H1 (cell line): ENCODE results near the gene GRIP1. TPM values are rescaled to one million over a fixed set of nuclear protein-coding genes. Genes with fewer than 3 reads are reported as not detected.

Source experiments
- CTCF ChIA-PET: fragments of 300-600 bp; sonication (Branson Sonifier 250); formaldehyde crosslinking; loops from one replicate; lab custom pipeline; 2021; ENCODE audit not compliant: partially characterized antibody; lab: Charles Lee
- POLR2A ChIA-PET: fragments of 300-600 bp; sonication (Branson Sonifier 250); formaldehyde crosslinking; loops from one replicate; lab custom pipeline; 2021; ENCODE audit warnings: inconsistent platforms; ENCODE audit not compliant: partially characterized antibody; lab: Charles Lee
- DNase-seq, 2 experiments: peaks; one replicate each; pipeline versions ENCODE4 v3.0.0 to v3.0.0-alpha.2; 2010 to 2022; ENCODE audit warnings: low spot score in 2 of 2, low read depth in 1 of 2, mixed read lengths in 1 of 2
- FAIRE-seq: peaks from 2 replicates; lab custom pipeline; 2011; peaks lifted over from hg19 to GRCh38; lab: Jason Lieb, UNC
- H2AFZ ChIP-seq: 2 replicates; pipeline ENCODE4 v1.8.1; 2012; ENCODE audit warnings: low read length, inconsistent platforms
- H2AK5ac ChIP-seq: 2 replicates; pipeline ENCODE4 v1.6.1; 2013; ENCODE audit warnings: low read depth, low read length
- H2BK120ac ChIP-seq: replicated peaks from 2 replicates; pipeline ENCODE3; 2013; ENCODE audit warnings: low read depth, low read length, inconsistent platforms
- H2BK12ac ChIP-seq: 2 replicates; pipeline ENCODE4 v1.6.1; 2013; ENCODE audit warnings: low read depth, low read length
- H2BK15ac ChIP-seq: 2 replicates; pipeline ENCODE4 v1.6.1; 2013; ENCODE audit warnings: low read length
- H2BK20ac ChIP-seq: 2 replicates; pipeline ENCODE4 v1.6.1; 2013; ENCODE audit warnings: low read length
- H2BK5ac ChIP-seq: 2 replicates; pipeline ENCODE4 v1.6.1; 2013; ENCODE audit warnings: low read depth, low read length
- H3K14ac ChIP-seq: 2 replicates; pipeline ENCODE4 v1.6.1; 2013; ENCODE audit warnings: inconsistent platforms; ENCODE audit not compliant: insufficient read length
- H3K18ac ChIP-seq: 2 replicates; pipeline ENCODE4 v1.6.1; 2013; ENCODE audit warnings: low read length; ENCODE audit errors: extremely low read depth
- H3K23ac ChIP-seq: 2 replicates; pipeline ENCODE4 v1.6.1; 2013; ENCODE audit warnings: inconsistent platforms; ENCODE audit not compliant: insufficient read length
- H3K23me2 ChIP-seq: 2 replicates; pipeline ENCODE4 v1.6.1; 2013; ENCODE audit warnings: low read depth, low read length
- H3K27ac ChIP-seq: 2 replicates; pipeline ENCODE4 v1.6.1; 2011; ENCODE audit warnings: low read depth, low read length, inconsistent platforms
- H3K27me3 ChIP-seq, 4 experiments: replicated peaks in 1 of 4; 1 replicate in 1 of 4; 2 replicates in 3 of 4; pipeline versions ENCODE4 v1.6.1 to v1.8.1; 2011 to 2013; ENCODE audit warnings: low read length in 3 of 4, mild to moderate bottlenecking in 3 of 4, inconsistent platforms in 2 of 4, mixed read lengths in 2 of 4, moderate library complexity in 1 of 4; ENCODE audit not compliant: control insufficient read depth in 3 of 4, insufficient read depth in 3 of 4; ENCODE audit errors: extremely low read depth in 1 of 4
- H3K36me3 ChIP-seq, 4 experiments: 2 replicates each; pipeline versions ENCODE4 v1.6.1 to v1.8.1; 2011 to 2013; ENCODE audit warnings: mild to moderate bottlenecking in 4 of 4, low read length in 3 of 4, moderate library complexity in 2 of 4, control low read depth in 1 of 4, inconsistent platforms in 1 of 4; ENCODE audit not compliant: insufficient read depth in 4 of 4, control insufficient read depth in 2 of 4
- H3K4ac ChIP-seq: replicated peaks from 2 replicates; pipeline ENCODE3; 2013; ENCODE audit warnings: low read length, low read depth, mixed read lengths, inconsistent platforms; ENCODE audit not compliant: insufficient read length
- H3K4me1 ChIP-seq, 4 experiments: replicated peaks in 1 of 4; 1 replicate in 1 of 4; 2 replicates in 3 of 4; pipeline versions ENCODE4 v1.6.1 to v1.8.1; 2011 to 2013; ENCODE audit warnings: low read length in 3 of 4, inconsistent platforms in 2 of 4, mixed read lengths in 1 of 4; ENCODE audit not compliant: insufficient read depth in 4 of 4, control insufficient read depth in 3 of 4
- H3K4me2 ChIP-seq, 2 experiments: 2 replicates each; pipeline versions ENCODE4 v1.6.1 to v1.8.1; 2011 to 2013; ENCODE audit warnings: low read depth in 2 of 2, low read length in 2 of 2, control low read depth in 1 of 2, inconsistent platforms in 1 of 2, mild to moderate bottlenecking in 1 of 2; ENCODE audit not compliant: insufficient read depth in 1 of 2
- H3K4me3 ChIP-seq, 4 experiments: fragments of 200-600, 300-600 bp in 1 of 4; sonication (generic), shearing (Covaris generic), sonication (Bioruptor Twin) in 1 of 4; 2 replicates each; pipeline versions ENCODE4 v1.5.1 to v1.8.1; 2011 to 2016; ENCODE audit warnings: low read length in 4 of 4, low read depth in 3 of 4, control low read depth in 2 of 4, inconsistent platforms in 2 of 4, mild to moderate bottlenecking in 2 of 4, mixed read lengths in 1 of 4, moderate library complexity in 1 of 4; ENCODE audit not compliant: insufficient read depth in 2 of 4; ENCODE audit errors: extremely low read depth in 1 of 4
- H3K56ac ChIP-seq: replicated peaks from 2 replicates; pipeline ENCODE3; 2013; ENCODE audit warnings: low read depth, mild to moderate bottlenecking, mixed read lengths, low read length, inconsistent platforms; ENCODE audit not compliant: insufficient read length
- H3K79me1 ChIP-seq: 2 replicates; pipeline ENCODE4 v1.6.1; 2013; ENCODE audit warnings: low read depth, low read length, control low read depth
- H3K79me2 ChIP-seq, 2 experiments: 2 replicates each; pipeline versions ENCODE4 v1.6.1 to v1.8.1; 2012 to 2013; ENCODE audit warnings: low read length in 2 of 2, mild to moderate bottlenecking in 2 of 2, inconsistent platforms in 1 of 2; ENCODE audit not compliant: insufficient read depth in 2 of 2, control insufficient read depth in 1 of 2
- H3K9ac ChIP-seq, 4 experiments: replicated peaks in 1 of 4; 1 replicate in 1 of 4; 2 replicates in 3 of 4; pipeline versions ENCODE4 v1.6.1 to v1.8.1; 2011 to 2013; ENCODE audit warnings: low read depth in 3 of 4, low read length in 3 of 4, control low read depth in 2 of 4, mild to moderate bottlenecking in 2 of 4, moderate library complexity in 2 of 4, inconsistent platforms in 1 of 4; ENCODE audit errors: extremely low read depth in 1 of 4
- H3K9me3 ChIP-seq, 2 experiments: 2 replicates each; pipeline versions ENCODE4 v1.6.1 to v1.8.1; 2012 to 2013; ENCODE audit warnings: mild to moderate bottlenecking in 2 of 2, moderate library complexity in 2 of 2, control low read depth in 1 of 2, inconsistent platforms in 1 of 2, low read depth in 1 of 2, low read length in 1 of 2, mixed read lengths in 1 of 2; ENCODE audit not compliant: insufficient read depth in 2 of 2
- H4K20me1 ChIP-seq, 2 experiments: replicated peaks in 1 of 2; 2 replicates each; pipeline versions ENCODE3 to v1.8.1; 2011 to 2013; ENCODE audit warnings: inconsistent platforms in 2 of 2, low read length in 2 of 2, mild to moderate bottlenecking in 1 of 2; ENCODE audit not compliant: insufficient read depth in 2 of 2, control insufficient read depth in 1 of 2
- H4K5ac ChIP-seq: 2 replicates; pipeline ENCODE4 v1.6.1; 2013; ENCODE audit warnings: low read length, low read depth, mixed read lengths, inconsistent platforms; ENCODE audit not compliant: insufficient read length
- H4K8ac ChIP-seq: 2 replicates; pipeline ENCODE4 v1.8.0; 2013; ENCODE audit warnings: mild to moderate bottlenecking, moderate library complexity, low read length, inconsistent platforms; ENCODE audit not compliant: insufficient read depth; ENCODE audit errors: extremely low read depth
- H4K91ac ChIP-seq: replicated peaks from 2 replicates; pipeline ENCODE3; 2013; ENCODE audit warnings: low read length, mixed read lengths, inconsistent platforms; ENCODE audit not compliant: insufficient read length
- RFX5 ChIP-seq: IDR thresholded peaks from 2 replicates; pipeline ENCODE4 v1.6.1; 2011; ENCODE audit warnings: low read depth, low read length, improper control_type of control experiment, borderline replicate concordance
- RXRA ChIP-seq: IDR thresholded peaks from 2 replicates; pipeline ENCODE4 v1.6.1; 2011; ENCODE audit warnings: low read depth, mild to moderate bottlenecking, low read length, moderate library complexity; ENCODE audit not compliant: insufficient read depth
- SIN3A ChIP-seq, 2 experiments: IDR thresholded peaks in 1 of 2; conservative IDR thresholded peaks in 1 of 2; 2 replicates each; pipeline ENCODE4 v1.6.1; 2011 to 2012; ENCODE audit warnings: low read length in 2 of 2, improper control_type of control experiment in 1 of 2, low read depth in 1 of 2, mild to moderate bottlenecking in 1 of 2
- TBP ChIP-seq: IDR thresholded peaks from 2 replicates; pipeline ENCODE4 v1.6.1; 2011; ENCODE audit warnings: low read depth, low read length, improper control_type of control experiment
- TEAD4 ChIP-seq: IDR thresholded peaks from 2 replicates; pipeline ENCODE4 v1.6.1; 2012; ENCODE audit warnings: low read depth, low read length, inconsistent platforms, mixed read lengths
- WGBS, 2 experiments: shearing (Covaris generic) in 1 of 2; methylation state at CpG; one replicate each; pipeline versions ENCODE4 v1.1.6 to v1.1.7; 2013 to 2015; ENCODE audit warnings: low lambda C conversion rate in 2 of 2, mixed read lengths in 2 of 2, inconsistent platforms in 1 of 2, low coverage in 1 of 2, missing lambda C conversion rate in 1 of 2; ENCODE audit not compliant: insufficient replicate concordance in 2 of 2, insufficient coverage in 1 of 2, insufficient read length in 1 of 2; ENCODE audit errors: extremely low coverage in 1 of 2, missing lambda C conversion rate in 1 of 2; 5-methylcytosine and 5-hydroxymethylcytosine counted together
- polyA plus RNA-seq, 7 experiments: library from polyadenylated mRNA; depleted of rRNA in 3 of 7; stranded (reverse) in 5 of 7; unstranded in 2 of 7; fragments of >200 nt in 5 of 7; fragments of 200-250 nt in 2 of 7; gene quantifications; 1 replicate in 5 of 7; 2 replicates in 1 of 7; 4 replicates in 1 of 7; pipeline versions ENCODE4 v1.2.1 to v1.2.3, GENCODE V29; 2011 to 2013; ENCODE audit warnings: missing spikeins in 2 of 7, mixed read lengths in 2 of 7
- total RNA-seq: library from RNA; stranded (reverse); fragmentation: NEBNext Ultra II Directional; extraction: Animal tissue kit (Norgen Biotek cat#: 25700); gene quantifications from 2 replicates; pipeline ENCODE4 v1.2.1, GENCODE V29; 2021

GRIP1 gene
- total and polyA plus RNA-seq, 2 of the 8 experiments (the other 6 are each of a cell fraction or from before 2014, with no cell fraction given) = 4.5 to 27.3 TPM

GRCh38 chr12:66375560-66375959, 303.3 kb downstream of the GRIP1 start:
- POLR2A ChIA-PET = no interaction called here

More at GRCh38 chr12:66375560-66375959, 303.3 kb downstream of the GRIP1 start:
- Histone ChIP-seq H3K14ac (no peak overlapping the region), H4K8ac (no peak overlapping the region), H4K5ac (no peak overlapping the region), H3K23me2 (no peaks in the 10 kb centered on the region), H2BK120ac (no peak overlapping the region), H2BK12ac (no peak overlapping the region), H2AK5ac (no peak overlapping the region), H2BK20ac (no peak overlapping the region), H2BK15ac (no peak overlapping the region), H3K4ac (no peak overlapping the region), H3K9ac (no peak overlapping the region), H2AFZ (no peak overlapping the region), H3K79me1 (no peaks in the 10 kb centered on the region), H3K4me1 (no peaks in the 10 kb centered on the region), H4K91ac (no peak overlapping the region), H4K20me1 (no peaks in the 10 kb centered on the region), H3K4me2 (no peak overlapping the region), H3K79me2 (no peaks in the 10 kb centered on the region), H3K4me3 (no peak overlapping the region), H3K56ac (no peak overlapping the region), H3K27me3 (no peaks in the 10 kb centered on the region), H3K27ac (no peak overlapping the region), H3K36me3 (no peaks in the 10 kb centered on the region), H2BK5ac (no peak overlapping the region), H3K23ac (no peak overlapping the region), H3K18ac (no peak overlapping the region), H3K9me3 (no peaks in the 10 kb centered on the region)
- CTCF ChIA-PET = interaction anchor here (1.4 to 2.9 kb wide), 2 partner anchors 14 to 23 kb away, joined by 6 to 15 read pairs; no protein-coding TSS in a partner anchor
- FAIRE-seq (no peak), DNase-seq (no peak)
- WGBS, 2 experiments = 81% methylated on average over 1 of the region's 1 CpG; no CpG with 5 or more reads in 1 of the 2 experiments
- TF ChIP-seq TEAD4 (no peak), RXRA (no peak), RFX5 (no peak), SIN3A (conservative IDR thresholded peaks at IDR 0.05 in 1 of 2, IDR thresholded peaks at IDR 0.05 in 1 of 2; ENCODE audit: low read depth in 1 of 2, low read length in 2 of 2) (no peak), TBP (no peak)
